ENCODE measurements around the gene TRHDE.

The TRHDE gene, protein sequence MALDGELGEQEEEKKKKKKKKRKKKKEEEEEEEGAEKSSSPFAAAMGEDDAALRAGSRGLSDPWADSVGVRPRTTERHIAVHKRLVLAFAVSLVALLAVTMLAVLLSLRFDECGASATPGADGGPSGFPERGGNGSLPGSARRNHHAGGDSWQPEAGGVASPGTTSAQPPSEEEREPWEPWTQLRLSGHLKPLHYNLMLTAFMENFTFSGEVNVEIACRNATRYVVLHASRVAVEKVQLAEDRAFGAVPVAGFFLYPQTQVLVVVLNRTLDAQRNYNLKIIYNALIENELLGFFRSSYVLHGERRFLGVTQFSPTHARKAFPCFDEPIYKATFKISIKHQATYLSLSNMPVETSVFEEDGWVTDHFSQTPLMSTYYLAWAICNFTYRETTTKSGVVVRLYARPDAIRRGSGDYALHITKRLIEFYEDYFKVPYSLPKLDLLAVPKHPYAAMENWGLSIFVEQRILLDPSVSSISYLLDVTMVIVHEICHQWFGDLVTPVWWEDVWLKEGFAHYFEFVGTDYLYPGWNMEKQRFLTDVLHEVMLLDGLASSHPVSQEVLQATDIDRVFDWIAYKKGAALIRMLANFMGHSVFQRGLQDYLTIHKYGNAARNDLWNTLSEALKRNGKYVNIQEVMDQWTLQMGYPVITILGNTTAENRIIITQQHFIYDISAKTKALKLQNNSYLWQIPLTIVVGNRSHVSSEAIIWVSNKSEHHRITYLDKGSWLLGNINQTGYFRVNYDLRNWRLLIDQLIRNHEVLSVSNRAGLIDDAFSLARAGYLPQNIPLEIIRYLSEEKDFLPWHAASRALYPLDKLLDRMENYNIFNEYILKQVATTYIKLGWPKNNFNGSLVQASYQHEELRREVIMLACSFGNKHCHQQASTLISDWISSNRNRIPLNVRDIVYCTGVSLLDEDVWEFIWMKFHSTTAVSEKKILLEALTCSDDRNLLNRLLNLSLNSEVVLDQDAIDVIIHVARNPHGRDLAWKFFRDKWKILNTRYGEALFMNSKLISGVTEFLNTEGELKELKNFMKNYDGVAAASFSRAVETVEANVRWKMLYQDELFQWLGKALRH
- long read RNA-seq = 0 reads

GRCh38 chr12:72272091-72272661, at the start of gene TRHDE:
Gene TRHDE (plus strand): TSS chr12:72272370. CDS start chr12:72272644, 274 bp downstream.
- H3K4me3 ChIP-seq (replicated peaks; ENCODE audit: insufficient read depth, low read length) = peak within 1 kb of the TSS; percentile 52
- DNase-seq (ENCODE audit: low read depth in 1 of 2, low spot score in 1 of 2) = no peak
- no peak within 1 kb of the TSS for H3K27ac ChIP-seq (replicated peaks)
- TF ChIP-seq REST (IDR thresholded peaks at IDR 0.05; ENCODE audit: insufficient replicate concordance, low read depth) (no peak), GABPA (IDR thresholded peaks at IDR 0.05; ENCODE audit: low read depth) (no peak), POLR2AphosphoS5 (IDR thresholded peaks at IDR 0.05; ENCODE audit: low read depth) (no peak), SPI1 (IDR thresholded peaks at IDR 0.05; ENCODE audit: borderline replicate concordance, low read depth) (no peak)
- TF ChIP-seq, protein P1, sequence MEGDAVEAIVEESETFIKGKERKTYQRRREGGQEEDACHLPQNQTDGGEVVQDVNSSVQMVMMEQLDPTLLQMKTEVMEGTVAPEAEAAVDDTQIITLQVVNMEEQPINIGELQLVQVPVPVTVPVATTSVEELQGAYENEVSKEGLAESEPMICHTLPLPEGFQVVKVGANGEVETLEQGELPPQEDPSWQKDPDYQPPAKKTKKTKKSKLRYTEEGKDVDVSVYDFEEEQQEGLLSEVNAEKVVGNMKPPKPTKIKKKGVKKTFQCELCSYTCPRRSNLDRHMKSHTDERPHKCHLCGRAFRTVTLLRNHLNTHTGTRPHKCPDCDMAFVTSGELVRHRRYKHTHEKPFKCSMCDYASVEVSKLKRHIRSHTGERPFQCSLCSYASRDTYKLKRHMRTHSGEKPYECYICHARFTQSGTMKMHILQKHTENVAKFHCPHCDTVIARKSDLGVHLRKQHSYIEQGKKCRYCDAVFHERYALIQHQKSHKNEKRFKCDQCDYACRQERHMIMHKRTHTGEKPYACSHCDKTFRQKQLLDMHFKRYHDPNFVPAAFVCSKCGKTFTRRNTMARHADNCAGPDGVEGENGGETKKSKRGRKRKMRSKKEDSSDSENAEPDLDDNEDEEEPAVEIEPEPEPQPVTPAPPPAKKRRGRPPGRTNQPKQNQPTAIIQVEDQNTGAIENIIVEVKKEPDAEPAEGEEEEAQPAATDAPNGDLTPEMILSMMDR (IDR thresholded peaks at IDR 0.05; ENCODE audit: insufficient read depth, low read length) = no peak
- H3K27me3 ChIP-seq (ENCODE audit: insufficient read depth, poor library complexity, severe bottlenecking) = peaks cover 45% of the 10 kb centered on the region

DNA sequence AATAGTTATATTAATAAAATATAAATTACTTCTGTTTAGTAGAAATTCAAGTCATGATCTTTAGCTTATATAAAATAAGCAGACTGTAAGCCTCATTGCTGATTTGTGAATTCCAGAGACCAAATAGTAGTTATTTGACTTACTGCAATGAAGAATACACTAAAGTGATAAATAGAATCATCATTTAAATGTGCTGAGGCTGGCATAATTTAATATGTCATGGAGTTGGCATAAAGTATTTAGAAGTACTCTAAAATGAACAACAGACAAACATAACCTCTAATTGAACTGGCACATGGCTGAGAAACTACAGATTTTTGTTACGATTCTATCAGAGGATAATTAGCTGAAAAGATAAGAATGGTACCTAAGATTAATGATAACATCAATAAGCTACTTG, 45.7 kb upstream of the TRHDE start:
- H3K27me3 ChIP-seq (ENCODE audit: insufficient read depth, poor library complexity, severe bottlenecking) = no peaks in the 10 kb centered on the region
- H3K4me3 ChIP-seq (replicated peaks; ENCODE audit: insufficient read depth, low read length) = no peak overlapping the region
- DNase-seq (ENCODE audit: low read depth in 1 of 2, low spot score in 1 of 2) = no peak
- TF ChIP-seq, protein P1 (IDR thresholded peaks at IDR 0.05; ENCODE audit: insufficient read depth, low read length) = no peak
- TF ChIP-seq SPI1 (IDR thresholded peaks at IDR 0.05; ENCODE audit: borderline replicate concordance, low read depth) = no peak
- TF ChIP-seq POLR2AphosphoS5 (IDR thresholded peaks at IDR 0.05; ENCODE audit: low read depth) = no peak
- TF ChIP-seq REST (IDR thresholded peaks at IDR 0.05; ENCODE audit: insufficient replicate concordance, low read depth) = no peak
- TF ChIP-seq GABPA (IDR thresholded peaks at IDR 0.05; ENCODE audit: low read depth) = no peak
- H3K27ac ChIP-seq (replicated peaks) = no peak overlapping the region

DNA sequence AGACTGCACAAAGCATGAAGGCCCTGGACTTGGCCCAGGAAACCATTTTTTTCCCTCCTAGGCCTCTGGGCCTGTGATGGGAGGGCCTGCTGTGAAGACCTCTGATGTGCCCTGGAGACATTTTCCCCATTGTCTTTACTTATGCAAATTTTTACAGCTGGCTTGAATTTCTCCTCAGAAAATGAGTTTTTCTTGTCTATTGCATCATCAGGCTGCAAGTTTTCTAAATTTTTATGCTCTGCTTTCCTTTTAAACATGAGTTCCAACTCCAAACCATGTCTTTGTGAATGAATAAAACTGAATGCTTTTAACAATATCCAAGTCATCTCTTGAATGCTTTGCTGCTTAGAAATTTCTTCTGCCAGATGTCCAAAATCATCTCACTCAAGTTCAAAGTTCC, 43.7 kb upstream of the TRHDE start:
- Histone ChIP-seq H3K4me3 (replicated peaks; ENCODE audit: insufficient read depth, low read length) (no peak overlapping the region), H3K27me3 (ENCODE audit: insufficient read depth, poor library complexity, severe bottlenecking) (no peaks in the 10 kb centered on the region), H3K27ac (replicated peaks) (no peak overlapping the region)
- DNase-seq (ENCODE audit: low read depth in 1 of 2, low spot score in 1 of 2) = no peak
- TF ChIP-seq REST (IDR thresholded peaks at IDR 0.05; ENCODE audit: insufficient replicate concordance, low read depth) (no peak), POLR2AphosphoS5 (IDR thresholded peaks at IDR 0.05; ENCODE audit: low read depth) (no peak), GABPA (IDR thresholded peaks at IDR 0.05; ENCODE audit: low read depth) (no peak), SPI1 (IDR thresholded peaks at IDR 0.05; ENCODE audit: borderline replicate concordance, low read depth) (no peak)
- TF ChIP-seq, protein P1 (IDR thresholded peaks at IDR 0.05; ENCODE audit: insufficient read depth, low read length) = no peak

Measured in HL-60 (cell line).